GM19240 (cell line): ENCODE results near the gene ARSA.
"Not testable (repeated sequence)": the region's sequence is repeated elsewhere in the genome, so short reads cannot be mapped to it uniquely, and the experiment has no call there.

Source experiments
- DNase-seq: peaks from one replicate; pipeline ENCODE4 v3.0.0; 2011; ENCODE audit warnings: low spot score; ENCODE audit not compliant: insufficient read length

The ARSA gene

GRCh38 chr22:50627642-50628542 is at the start of gene ARSA:
ARSA (minus strand) TSS chr22:50628152; CDS start chr22:50627779, 373 bp downstream.
- no peak for DNase-seq

GRCh38 chr22:50676661-50677492 is 48.9 kb upstream of the ARSA start:
- no peak for DNase-seq

- no peak for DNase-seq
Observed at GRCh38 chr22:50676180-50676636, 48.3 kb upstream of the ARSA start.

- DNase-seq, result no peak
Observed at GRCh38 chr22:50675553-50676179, 47.7 kb upstream of the ARSA start.

- DNase-seq, result no peak
Observed at GRCh38 chr22:50674606-50675552, 46.9 kb upstream of the ARSA start.

GRCh38 chr22:50674130-50674500 is 46.2 kb upstream of the ARSA start:
- no peak for DNase-seq

- DNase-seq, result no peak
Observed at GRCh38 chr22:50673231-50674129, 45.5 kb upstream of the ARSA start.

GRCh38 chr22:50672471-50673230 is 44.7 kb upstream of the ARSA start, which contains the start of gene SHANK3:
SHANK3 (plus strand) TSS chr22:50672823.
- DNase-seq, result no peak

- no peak for DNase-seq
Observed at GRCh38 chr22:50672041-50672440, 44.1 kb upstream of the ARSA start.

- DNase-seq, result no peak
Observed at GRCh38 chr22:50671641-50672040, 43.7 kb upstream of the ARSA start.

- no peak for DNase-seq
Observed at GRCh38 chr22:50670914-50671538, 43.1 kb upstream of the ARSA start.

- no peak for DNase-seq
Observed at GRCh38 chr22:50670513-50670912, 42.6 kb upstream of the ARSA start.

- no peak for DNase-seq
Observed at GRCh38 chr22:50665738-50666137, 37.8 kb upstream of the ARSA start.

- DNase-seq, result no peak
Observed at GRCh38 chr22:50665212-50665611, 37.3 kb upstream of the ARSA start.

- DNase-seq, result no peak
Observed at GRCh38 chr22:50660306-50660705, 32.4 kb upstream of the ARSA start.

- DNase-seq, result not testable (repeated sequence)
Observed at GRCh38 chr22:50659711-50660110, 31.8 kb upstream of the ARSA start.

- DNase-seq, result no peak
Observed at GRCh38 chr22:50657925-50658324, 30.0 kb upstream of the ARSA start.
